ENCODE measurements around the gene ANKMY1. TPM values are rescaled to one million over a fixed set of nuclear protein-coding genes. Genes with fewer than 3 reads are reported as not detected.

The ANKMY1 gene
- total and polyA plus RNA-seq, 2 of the 13 experiments (the other 11 are each of a cell fraction or from before 2014, with no cell fraction given): 11.7 to 18.8 TPM

GRCh38 chr2:240601061-240601830 lies 43.5 kb upstream of the ANKMY1 start (continued):
- TF ChIP-seq PATZ1 (CRISPR knock-in tag; IDR thresholded peaks at IDR 0.05) (no peak), MAX (IDR thresholded peaks at IDR 0.05) (0 out of 2 replicates have a peak, but pooled peaks have one; percentile 25), ZNF597 (CRISPR knock-in tag; IDR thresholded peaks at IDR 0.05) (no peak), ZNF776 (CRISPR knock-in tag; IDR thresholded peaks at IDR 0.05) (no peak), PAXIP1 (CRISPR knock-in tag; conservative IDR thresholded peaks at IDR 0.05) (no peak), SUZ12 (IDR thresholded peaks at IDR 0.05; ENCODE audit: low read depth, low read length) (no peak), ATF1 (CRISPR knock-in tag; IDR thresholded peaks at IDR 0.05) (no peak), ZNF10 (CRISPR knock-in tag; IDR thresholded peaks at IDR 0.05; ENCODE audit: borderline replicate concordance, low read depth) (no peak), ZNF180 (CRISPR knock-in tag; IDR thresholded peaks at IDR 0.05; ENCODE audit: borderline replicate concordance, low read depth) (no peak), HBP1 (CRISPR knock-in tag; IDR thresholded peaks at IDR 0.05; ENCODE audit: low read depth) (no peak), ZNF772 (CRISPR knock-in tag; IDR thresholded peaks at IDR 0.05) (0 out of 2 replicates have a peak, but pooled peaks have one; percentile 34), ZGPAT (CRISPR knock-in tag; IDR thresholded peaks at IDR 0.05) (peak; percentile 30; the same call in 1 of the 2 replicates), NKX3-1 (CRISPR knock-in tag; IDR thresholded peaks at IDR 0.05) (no peak), ZNF687 (CRISPR knock-in tag; IDR thresholded peaks at IDR 0.05) (peak; percentile 85)

All from HepG2 (cell line).